HK-2 (cell line): ENCODE results near the gene OR4D10.
"Not testable (repeated sequence)": the region's sequence is repeated elsewhere in the genome, so short reads cannot be mapped to it uniquely, and the experiment has no call there.

Source experiments
- DNase-seq: peaks from one replicate; pipeline ENCODE4 v3.0.0-alpha.2; 2018; ENCODE audit not compliant: unreplicated experiment

Gene OR4D10

DNA sequence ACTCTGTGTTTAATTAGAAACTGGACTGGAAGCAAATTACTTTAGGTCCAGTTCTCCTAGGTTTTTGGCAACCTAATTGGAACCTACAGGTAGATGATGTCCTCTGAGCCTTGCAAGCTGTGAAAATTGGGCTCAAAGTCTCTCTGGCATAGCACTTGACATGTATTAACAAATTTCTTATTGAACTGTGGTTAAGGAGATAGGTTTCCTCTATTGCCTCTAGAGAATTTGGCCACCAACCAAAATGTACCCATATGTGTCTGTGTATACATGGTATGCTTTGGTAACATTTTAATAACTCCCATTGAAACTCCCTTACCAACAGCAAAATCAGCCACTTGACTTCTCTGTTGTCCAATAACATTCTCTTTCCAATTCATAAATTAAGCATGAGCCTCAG is at the start of gene OR4D10:
Gene OR4D10, plus strand, starts transcription at position 301 of the 400 bp plus-strand sequence. CDS start 4,115 bp downstream, outside the sequence.
- no peak for DNase-seq

DNA sequence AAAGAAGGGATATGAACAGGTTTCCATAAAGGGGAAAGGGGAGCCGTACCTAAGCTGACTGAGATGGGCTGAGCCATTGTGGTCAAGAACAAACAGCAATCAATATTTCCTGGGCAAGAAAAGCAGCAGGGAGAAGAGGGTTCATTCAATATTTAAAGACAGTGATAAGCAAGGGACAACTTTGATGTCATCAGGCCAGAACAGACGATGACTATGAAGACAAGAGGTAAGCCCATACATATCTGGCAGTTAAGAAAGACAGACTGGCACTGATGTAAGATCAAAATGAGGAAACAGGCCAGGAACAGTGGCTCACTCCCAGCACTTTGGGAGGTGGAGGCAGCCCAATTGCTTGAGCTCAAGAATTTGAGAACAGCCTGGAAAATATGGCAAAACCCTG is 49.3 kb upstream of the OR4D10 start:
- no peak for DNase-seq

DNA sequence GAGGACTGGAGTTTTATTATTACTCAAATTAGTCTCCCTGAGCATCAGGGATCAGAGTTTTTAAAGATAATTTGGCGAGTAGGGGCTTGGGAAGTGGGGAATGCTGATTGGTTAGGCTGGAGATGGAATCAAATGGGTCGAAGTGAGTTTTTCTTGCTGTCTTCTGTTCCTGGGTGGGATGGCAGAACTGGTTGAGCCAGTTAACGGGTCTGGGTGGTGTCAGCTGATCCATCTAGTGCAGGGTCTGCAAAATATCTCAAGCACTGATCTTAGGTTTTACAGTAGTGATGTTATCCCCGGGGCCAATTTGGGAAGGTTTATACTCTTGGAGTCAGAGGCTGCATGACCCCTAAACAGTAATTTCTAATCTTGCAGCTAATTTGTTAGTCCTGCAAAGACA is 48.0 kb upstream of the OR4D10 start:
- DNase-seq: no peak

DNA sequence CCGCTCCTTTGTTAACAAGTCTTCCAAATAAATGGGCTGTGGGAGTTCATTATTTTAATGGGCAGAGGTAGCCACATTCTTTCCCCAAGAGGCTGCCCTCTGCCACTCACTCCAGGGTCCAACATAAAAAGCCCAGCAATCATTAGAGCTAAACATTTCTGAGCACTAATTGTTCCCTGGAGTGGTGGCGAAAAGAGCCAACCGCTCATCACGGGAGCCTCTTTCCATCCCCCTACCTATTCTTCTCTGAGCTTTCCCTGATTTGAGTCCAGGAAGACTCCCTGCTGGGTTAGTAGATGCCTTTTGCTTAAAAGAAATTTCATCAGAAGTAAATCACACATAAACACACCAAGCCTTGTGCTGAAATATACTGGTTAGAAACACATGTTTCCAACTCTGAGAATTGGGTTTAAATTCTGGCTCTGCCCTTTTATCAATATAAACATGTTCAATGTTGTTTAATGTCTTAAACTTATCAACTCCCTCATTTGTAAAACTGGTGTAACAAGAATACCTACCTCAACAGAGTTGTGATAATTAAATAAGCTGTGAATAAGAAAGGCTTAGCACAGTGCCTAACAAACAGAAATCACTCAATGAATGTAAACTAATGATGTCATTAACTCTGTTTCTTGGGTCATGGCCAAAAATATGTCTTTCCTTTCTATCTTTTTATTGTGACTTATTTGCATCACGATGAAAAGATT is 46.6 kb upstream of the OR4D10 start, which contains the start of gene OR5A2:
Gene OR5A2, minus strand, starts transcription at position 53 of the 707 bp plus-strand sequence. CDS start 3,460 bp downstream, outside the sequence.
- no peak for DNase-seq

DNA sequence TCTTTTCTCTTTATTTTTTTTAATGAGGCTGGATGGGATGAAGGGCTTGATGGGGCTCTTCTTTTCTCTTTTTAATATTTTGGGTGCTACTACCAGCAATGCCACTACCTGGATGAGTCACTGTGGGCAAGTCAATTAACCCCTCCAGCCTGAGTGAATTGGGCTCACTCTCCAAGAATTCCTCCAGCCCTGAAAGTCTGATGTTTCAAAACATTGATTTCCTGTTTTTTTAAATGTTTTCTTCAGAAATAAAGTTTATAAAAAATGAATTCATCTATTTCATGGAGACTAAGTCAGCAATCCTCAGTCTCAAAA is 46.1 kb upstream of the OR4D10 start:
- DNase-seq: no peak

DNA sequence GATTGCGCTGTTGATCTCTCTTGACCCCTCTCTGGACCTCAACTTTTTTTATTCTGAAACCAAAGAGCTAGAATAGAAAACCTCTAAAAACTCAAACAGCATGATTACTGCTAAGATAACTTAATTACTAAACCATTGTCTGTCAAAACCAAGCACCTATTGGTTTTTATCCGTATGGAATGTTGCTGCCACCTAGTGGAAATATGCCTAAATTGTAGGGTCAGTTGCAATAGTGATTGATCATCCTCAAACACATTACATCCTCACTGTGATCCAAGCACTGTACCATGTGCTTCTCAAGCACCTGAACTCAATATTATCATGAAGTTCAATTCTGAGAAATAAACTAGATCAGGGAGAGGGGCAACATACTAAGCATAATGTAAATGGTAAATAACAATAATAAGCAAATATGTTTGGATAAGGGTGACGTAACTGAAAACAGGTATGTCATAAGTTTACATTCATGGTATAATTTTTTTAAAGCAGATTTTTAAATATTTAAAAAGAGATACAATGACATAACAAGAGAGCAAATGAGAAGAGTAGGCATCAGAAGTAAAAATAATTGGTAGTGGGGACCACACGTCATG is 43.1 kb upstream of the OR4D10 start:
- DNase-seq: no peak

DNA sequence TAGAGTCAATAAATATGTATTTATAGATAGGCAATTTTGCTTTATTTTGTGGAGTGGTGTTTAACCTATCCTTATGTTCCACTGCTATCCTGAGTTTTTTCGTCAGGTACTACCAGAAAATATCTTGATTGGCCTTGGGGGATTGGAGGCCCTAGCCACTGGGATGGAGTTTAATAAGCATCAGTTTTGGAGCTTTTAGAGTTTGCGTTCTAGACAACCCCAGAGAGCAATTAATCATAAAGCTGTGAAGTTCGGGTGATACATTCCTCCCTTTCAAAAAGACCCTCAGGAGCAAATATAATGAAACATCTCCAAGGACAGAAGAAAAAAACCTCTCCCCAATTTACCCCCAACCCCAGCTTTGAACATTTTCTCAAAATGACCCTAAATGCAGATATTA is 36.9 kb upstream of the OR4D10 start, which contains the start of gene OR5A1:
Gene OR5A1, plus strand, starts transcription at position 301 of the 400 bp plus-strand sequence. CDS start 6,700 bp downstream, outside the sequence.
- DNase-seq: no peak

DNA sequence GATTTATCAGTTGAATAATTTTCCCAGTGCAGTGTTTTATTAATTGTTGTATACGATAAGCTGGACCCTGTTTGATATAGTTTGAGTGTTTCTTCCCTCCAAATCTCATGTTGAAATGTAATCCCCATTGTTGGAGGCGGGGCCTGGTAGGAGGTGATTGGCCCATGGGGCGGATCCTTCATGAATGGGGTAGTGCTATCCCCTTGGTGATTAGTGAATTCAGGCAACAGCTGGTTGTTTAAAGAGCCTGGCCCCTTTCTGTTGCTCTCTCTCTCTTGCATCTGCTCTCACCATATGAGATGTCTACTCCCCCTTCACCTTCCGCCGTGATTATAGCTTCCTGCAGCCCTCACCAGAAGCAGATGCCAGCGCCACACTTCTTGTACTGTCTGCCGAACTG is 35.3 kb upstream of the OR4D10 start:
- DNase-seq: no peak

DNA sequence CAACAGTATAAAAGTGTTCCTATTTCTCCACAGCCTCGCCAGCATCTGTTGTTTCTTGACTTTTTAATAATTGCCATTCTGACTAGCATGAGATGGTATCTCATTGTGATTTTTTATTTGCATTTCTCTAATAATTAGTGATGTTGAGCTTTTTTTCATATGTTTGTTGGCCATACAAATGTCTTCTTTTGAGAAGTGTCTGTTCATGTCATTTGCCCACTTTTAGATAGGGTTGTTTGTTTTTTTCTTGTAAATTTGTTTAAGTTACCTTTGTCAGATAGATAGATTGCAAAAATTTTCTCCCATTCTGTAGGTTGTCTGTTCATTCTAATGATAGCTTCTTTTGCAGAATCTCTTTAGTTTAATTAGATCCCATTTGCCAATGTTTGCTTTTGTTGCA is 27.5 kb upstream of the OR4D10 start:
- not testable (repeated sequence) for DNase-seq

DNA sequence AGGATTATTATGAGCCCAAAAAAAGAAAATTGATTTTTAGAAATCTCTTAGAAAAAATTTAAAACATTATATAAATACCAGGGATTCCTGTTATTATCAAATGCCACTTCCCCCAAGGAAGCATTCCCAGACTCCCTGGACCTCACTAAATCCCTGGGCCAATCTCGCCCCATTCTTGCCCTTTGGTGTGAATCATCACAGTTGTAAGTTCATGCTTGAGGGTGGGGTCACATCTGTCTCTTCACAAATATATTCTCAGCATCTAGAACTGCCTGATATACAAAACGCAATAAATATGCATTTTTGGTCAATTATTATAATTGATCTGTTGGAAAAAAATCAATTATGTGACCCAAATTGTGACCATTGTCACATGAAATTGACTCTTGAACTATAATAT is 24.6 kb upstream of the OR4D10 start:
- no peak for DNase-seq

DNA sequence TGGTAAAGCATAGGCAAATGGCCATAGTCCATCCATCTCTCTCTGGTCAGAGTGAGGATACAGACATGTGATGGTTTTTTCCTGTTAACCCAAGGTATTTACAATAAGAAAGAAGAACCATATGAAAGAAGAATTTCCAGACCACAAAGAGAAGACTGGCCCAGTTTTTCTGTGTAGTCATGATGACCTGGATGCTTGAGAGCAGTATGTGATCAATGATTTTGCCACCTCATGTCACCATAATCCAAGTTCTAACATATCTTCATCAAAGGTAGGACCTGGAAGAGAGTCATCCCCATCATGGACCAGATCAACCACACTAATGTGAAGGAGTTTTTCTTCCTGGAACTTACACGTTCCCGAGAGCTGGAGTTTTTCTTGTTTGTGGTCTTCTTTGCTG is 16.5 kb upstream of the OR4D10 start, which contains the start of gene OR4D6:
Gene OR4D6, plus strand, starts transcription at position 301 of the 400 bp plus-strand sequence. Its CDS starts 0 bp downstream, at position 301.
- DNase-seq: no peak

DNA sequence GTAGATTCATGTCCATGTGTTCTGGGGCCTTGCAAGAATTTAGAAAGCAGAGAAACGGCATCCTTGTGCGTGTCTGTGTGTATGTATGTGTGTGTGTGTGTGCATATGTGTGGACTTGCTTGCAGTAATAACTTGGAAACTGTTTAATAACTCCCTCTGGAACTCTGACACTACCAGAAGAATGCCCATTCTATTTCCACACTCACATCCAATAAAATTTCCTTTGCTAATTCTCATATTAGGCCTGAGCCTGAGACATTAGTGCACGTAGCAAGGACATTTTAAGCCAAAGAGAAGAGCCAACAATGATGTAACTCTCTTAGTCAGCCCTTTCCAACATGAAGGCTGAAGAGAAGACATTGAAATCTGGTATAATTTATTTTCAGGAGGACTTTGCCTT is 13.2 kb upstream of the OR4D10 start:
- no peak for DNase-seq

DNA sequence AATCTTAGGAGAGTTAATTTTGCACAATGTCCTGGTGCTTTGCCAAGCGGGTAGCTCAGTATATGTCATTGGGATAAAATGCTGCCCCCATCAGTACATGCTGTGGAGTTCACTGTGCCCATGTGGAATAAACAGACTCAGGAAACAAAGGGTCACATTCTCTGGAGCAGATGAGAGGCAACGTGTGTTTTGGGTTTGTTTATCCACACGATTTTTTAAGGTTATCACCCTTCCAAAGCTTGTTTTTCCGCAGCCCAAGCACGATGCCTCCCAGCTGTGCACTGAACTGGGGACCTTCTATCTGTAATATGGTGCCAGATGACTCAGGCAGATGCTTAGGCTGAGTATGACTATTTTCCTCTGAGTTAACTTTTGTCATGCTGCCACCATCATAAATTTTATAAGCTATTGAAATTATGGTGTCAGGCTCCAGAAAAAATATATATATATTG is 9.9 kb upstream of the OR4D10 start:
- DNase-seq: no peak

DNA sequence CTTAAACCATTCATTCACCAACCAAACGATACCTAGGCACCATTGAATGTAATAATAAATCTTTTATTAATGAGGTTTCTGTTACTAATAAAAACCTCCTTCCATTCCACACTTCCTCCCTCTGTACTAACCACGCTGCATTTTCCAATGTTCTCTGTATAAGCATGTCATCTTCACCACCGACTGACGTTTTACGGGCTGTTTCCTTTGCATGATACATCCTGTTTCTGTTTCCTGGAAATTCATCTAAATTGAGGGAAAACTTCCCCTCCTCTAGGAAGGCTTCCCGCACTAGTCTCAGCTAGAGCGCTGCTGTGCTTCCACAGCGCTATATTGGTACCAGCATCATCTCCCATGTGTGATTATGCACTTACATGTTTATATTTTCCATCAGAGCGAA is 2.1 kb downstream of the OR4D10 start:
- DNase-seq: no peak

DNA sequence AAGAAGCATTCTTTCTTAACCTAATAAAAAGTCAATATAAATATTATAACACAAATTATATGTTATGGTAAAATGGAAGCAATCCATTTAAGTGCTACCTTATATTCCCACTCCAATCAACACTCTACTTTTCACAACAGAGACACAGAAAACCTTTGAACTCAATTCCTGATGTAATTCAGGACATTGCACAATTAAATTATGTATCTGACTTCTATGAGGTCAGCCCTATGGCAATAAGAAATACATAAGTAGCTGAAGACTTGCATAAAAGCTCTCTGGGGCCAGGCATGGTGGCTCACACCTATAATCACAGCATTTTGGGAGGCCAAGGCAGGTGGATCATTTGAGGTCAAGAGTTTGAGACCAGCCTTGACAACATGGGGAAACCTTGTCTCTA is 6.8 kb downstream of the OR4D10 start:
- DNase-seq: no peak

DNA sequence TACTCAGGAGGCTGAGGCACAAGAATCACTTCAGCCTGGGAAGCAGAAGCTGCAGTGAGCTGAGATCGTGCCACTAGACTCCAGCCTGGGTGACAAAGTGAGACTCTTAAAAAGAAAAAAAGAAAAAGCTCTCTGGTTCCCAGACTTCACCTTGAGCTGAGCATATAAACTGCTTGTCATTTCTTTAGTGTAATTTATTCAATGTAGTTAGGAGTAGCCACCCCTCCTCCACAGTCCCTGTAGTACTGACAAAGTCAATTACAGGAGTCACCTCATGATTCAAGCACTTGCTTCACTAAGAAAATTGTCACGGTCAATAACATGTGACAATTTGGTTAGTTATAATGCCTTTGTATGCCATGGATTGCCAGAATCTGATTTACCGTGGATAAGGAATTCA is 7.2 kb downstream of the OR4D10 start:
- DNase-seq: no peak

DNA sequence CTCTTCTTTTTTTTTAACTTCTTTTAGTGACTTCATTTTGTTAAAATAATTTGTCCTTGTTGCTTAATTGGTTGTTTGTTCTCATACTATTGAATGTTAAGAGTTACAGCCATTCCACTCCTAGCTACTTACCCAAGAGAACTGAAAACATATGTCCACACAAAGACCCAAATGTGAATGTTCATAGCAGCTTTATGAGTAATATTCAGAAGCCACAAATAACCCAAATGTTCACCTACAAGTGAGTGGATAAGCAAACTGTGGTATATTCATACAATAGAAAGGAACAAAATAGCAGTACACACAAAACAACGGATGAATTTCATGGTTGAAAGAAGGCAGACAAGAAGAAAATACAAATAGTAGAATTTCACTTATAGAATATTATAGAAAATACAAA is 28.8 kb downstream of the OR4D10 start:
- no peak for DNase-seq

DNA sequence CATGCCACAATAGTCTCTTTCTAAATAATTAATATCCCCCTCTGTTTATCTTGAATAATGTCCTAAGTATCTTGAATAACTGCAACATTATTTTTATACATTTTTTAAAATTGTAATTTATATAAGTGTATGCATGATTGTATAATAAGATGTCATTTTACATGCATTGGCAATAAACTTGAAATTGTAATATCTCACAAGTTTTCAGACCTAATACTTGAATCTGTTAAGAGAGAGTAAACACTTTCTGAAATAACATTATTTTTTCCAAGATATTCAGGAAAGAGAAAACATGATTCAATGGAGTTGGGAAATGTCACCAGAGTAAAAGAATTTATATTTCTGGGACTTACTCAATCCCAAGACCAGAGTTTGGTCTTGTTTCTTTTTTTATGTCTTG is 30.2 kb downstream of the OR4D10 start, which contains the start of gene OR4D11:
Gene OR4D11, plus strand, starts transcription at position 301 of the 400 bp plus-strand sequence. Its CDS starts 0 bp downstream, at position 301.
- DNase-seq: no peak

DNA sequence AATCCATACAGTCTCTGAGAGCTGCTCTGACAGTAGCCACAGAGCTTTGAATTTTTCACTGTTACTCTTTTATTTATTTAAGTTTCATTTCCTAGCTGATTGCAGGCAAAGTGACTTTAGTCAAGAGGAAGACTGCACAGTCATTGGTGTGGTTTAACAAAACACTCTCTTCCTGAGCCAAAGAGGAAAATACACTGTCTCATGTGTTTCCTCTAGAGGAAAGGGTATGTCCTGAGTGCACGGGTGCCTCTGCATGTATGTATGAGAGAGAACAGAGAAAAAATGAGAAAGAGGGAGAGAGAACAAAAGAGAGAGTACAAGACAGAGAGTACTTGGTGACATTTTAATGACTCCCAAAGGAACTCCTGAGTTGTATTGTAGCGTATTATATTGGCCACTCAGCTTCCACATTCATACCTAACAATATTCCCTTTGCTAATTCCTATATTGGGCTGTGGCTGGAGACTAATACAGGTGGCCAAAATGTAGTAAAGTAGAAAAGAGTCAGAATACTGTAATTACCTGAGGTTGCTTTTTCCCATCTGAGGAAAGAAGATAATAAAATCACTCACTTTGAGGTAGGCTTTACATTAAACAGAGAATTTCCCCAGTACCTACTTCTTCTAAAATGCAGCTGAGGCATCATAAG is 38.0 kb downstream of the OR4D10 start, which contains the start of gene OR4D9:
Gene OR4D9, plus strand, starts transcription at position 599 of the 649 bp plus-strand sequence. CDS start 3,374 bp downstream, outside the sequence.
- no peak for DNase-seq

DNA sequence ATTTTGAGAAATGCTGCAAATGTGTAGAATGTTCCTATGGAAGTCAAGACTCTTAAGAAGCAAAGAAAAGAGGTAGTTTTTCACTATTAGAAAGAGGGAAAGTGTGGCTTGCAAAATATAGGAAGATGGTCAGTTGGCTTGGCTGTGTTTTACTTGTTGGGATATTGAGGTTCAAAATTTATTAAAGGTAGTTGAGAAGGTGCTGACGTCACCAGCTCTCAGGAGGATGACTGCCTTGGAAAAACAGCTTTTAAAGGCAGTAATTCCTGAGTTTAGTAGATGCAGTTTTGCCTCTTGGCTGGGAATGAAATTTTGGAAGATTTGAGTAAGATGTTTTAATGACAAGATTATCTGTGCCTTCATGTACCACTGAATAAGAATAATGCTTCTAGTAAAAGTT is 38.6 kb downstream of the OR4D10 start:
- no peak for DNase-seq

DNA sequence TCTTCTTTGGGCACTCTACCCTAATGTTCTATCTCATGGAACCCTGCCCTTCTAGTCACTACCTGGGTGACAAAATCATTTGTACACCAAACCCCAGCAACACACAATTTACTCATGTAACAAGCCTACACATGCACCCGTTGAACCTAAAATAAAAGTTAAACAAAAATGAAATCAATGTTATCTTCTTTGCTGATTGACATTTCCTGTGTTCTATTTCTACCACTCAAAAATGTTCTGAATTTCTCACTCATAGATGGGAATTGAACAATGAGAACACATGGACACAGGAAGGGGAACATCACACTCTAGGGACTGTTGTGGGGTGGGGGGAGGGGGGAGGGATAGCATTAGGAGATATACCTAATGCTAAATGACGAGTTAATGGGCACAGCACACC is 47.0 kb downstream of the OR4D10 start:
- not testable (repeated sequence) for DNase-seq

DNA sequence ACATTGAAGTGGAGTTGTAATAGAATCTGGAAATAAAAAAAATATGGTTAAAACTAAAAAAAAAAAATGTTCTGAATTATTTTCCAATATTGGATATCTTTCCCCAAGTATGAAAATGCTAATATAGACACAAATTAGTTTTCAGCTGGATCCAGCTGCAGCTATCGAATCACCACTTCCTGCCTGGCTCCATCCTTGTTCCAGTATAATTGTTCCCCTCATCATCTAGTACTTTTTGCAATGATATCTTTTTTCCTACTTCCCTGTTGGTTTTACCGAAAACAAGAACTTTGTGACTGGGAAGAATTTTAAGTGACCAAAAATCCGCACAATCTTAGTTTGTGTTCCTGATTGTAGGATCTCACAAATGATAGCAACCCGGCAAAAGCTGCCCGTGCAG is 47.6 kb downstream of the OR4D10 start:
- DNase-seq: no peak

DNA sequence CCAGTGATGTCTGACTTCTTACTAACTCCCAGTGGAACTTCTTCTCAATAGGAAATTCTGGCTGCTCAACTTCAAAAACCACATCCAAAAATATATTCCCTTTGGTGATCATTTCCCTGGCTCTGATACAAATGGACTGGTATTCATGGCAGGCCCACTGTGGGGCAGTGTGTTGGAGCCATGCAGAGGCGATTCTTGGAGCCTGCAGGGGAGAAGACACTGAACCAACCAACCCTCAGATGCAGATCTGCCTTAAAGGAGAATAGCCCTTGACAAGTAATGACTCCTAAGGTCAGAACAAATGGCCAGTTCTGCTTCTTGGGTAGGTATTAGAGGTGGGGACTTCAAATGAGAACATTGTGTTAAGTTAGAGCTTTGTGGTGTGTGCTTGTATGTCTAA is 50.4 kb downstream of the OR4D10 start:
- no peak for DNase-seq
